Skeletal muscle cell (primary cell): ENCODE data around the gene DUSP9.
"Not testable (repeated sequence)": the region's sequence is repeated elsewhere in the genome, so short reads cannot be mapped to it uniquely, and the experiment has no call there.

Source experiments
- DNase-seq: peaks from one replicate; pipeline ENCODE4 v3.0.0-alpha.2; 2010; ENCODE audit warnings: low read depth
- H3K4me3 ChIP-seq: 2 replicates; pipeline ENCODE4 v1.5.1; 2011; ENCODE audit warnings: low read depth, mild to moderate bottlenecking, control low read depth, low read length, moderate library complexity

DUSP9 gene

GRCh38 chrX:153697924-153698865 lies 51.2 kb downstream of the DUSP9 start:
- no peak overlapping the region for H3K4me3 ChIP-seq
- no peak for DNase-seq

DNA sequence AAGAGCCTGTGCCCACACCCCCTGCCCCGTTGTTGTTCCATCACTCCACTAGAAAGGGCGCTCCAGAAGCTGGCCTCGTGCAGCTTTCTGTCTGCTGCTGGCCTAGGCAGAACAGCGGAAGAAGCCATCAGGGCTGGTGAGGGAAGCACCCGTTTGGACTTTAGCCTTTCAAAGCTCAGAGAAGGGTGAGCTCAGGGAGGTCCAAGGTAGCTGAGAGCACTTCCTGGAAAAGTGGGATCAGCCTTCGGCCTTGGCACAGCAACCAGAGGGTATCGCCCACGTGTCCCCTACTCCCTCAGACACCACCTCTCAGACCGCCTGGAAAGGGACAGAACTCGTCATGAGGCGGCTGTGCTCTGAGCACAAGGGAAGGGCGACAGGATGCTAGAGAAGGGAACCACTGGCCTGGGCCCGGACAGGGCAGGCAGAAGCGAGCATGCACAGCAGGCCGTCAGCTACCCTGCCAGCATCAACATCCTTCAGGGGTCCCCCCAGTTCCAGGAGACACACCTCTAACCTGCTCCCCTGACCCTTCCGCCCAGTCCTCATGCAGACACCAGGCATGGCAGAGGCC lies 52.3 kb downstream of the DUSP9 start:
- not testable (repeated sequence) for DNase-seq, H3K4me3 ChIP-seq

DNA sequence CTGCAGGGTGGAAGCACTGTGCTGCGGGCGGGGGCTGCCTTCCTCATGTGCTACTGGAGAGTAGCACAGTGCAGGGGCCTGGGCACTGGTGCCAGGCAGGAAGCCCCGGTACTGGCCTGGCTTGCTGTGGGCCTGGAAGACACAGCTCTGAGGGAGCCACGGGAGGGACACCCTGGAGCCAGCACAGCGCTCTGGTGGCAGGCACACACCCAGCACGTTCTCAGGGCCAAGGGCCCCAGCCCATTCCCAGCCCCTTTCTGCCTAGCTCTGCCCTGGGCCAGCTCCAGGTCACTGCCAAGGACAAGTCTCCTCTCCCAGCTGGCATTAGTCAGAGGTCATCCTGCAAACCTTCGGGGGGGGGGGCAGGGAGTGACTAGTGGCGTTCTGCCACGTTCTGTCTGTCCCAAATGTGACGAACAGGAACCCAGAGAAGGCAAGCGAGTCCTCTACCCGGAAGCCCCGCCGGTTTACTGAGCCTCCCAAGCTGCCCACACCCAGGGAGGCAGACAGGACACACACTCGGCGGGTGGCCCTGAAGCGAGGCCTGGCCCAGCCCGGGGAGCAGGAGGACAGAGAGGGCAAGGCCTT lies 52.9 kb downstream of the DUSP9 start:
- not testable (repeated sequence) for DNase-seq, H3K4me3 ChIP-seq

- no peak for DNase-seq
- H3K4me3 ChIP-seq: no peak overlapping the region
Measured at GRCh38 chrX:153700376-153700945, 53.5 kb downstream of the DUSP9 start.
